ENCODE results near the gene METTL25B. TPM values are rescaled to one million over a fixed set of nuclear protein-coding genes. Genes with fewer than 3 reads are reported as not detected.

The METTL25B gene
- total and polyA plus RNA-seq, 2 of the 13 experiments (the other 11 are each of a cell fraction or from before 2014, with no cell fraction given): 11.9 to 24.0 TPM

DNA sequence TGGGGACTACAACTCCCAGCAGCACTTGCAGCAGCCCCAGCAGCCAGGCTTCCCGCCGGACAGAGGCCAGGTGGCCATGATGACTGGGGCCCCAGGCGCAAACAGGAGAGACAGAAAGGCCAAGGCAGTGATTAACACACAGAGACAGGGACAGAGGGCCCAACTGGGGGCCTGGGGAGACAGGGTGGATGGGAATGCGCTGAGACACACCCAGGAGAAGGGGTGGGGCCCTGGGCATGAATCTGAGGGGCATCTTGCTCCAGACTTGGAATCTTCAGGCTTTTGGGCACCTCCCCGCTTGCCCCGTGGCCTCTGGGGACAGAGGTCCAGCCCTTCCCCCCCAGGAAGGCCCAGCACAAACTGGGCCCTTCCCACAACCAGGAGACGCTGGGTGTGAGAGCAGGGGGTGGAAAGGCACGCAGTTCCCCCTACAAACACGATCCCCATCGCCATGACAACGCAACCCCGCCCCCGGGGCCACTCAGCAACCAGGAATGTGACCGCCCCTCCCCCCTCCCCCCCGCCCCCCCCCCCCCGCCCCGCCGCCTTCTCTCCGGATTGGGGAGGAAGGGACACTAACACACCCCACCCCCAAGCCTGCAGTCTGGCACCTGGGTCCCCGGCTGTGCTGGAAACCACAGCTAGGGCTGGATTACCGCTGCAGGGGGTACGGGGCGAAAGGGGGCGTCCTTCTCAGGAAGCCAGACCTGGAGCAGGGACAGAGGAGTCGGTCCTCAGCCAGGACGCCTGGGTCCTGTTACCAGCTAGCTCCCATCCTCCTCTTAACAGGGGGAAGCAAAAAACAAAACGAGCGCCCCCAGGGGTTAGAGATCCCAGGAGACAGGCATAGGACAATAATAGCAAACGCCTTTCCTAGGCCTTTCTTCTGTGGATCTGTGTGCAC, 18.7 kb downstream of the METTL25B start (continued):
- TF ChIP-seq ZNF652 (CRISPR knock-in tag; IDR thresholded peaks at IDR 0.05; ENCODE audit: borderline replicate concordance, low read depth) (no peak), NBN (conservative IDR thresholded peaks at IDR 0.05) (no peak), ZNF34 (CRISPR knock-in tag; IDR thresholded peaks at IDR 0.05; ENCODE audit: borderline replicate concordance) (no peak), SRF (IDR thresholded peaks at IDR 0.05; ENCODE audit: low read depth, low read length) (no peak), SYNCRIP (IDR thresholded peaks at IDR 0.05; ENCODE audit: insufficient read depth, low read depth, low read length) (no peak), ZNF354B (CRISPR knock-in tag; IDR thresholded peaks at IDR 0.05) (no peak), SIN3B (IDR thresholded peaks at IDR 0.05; ENCODE audit: low read length) (no peak), ZNF232 (CRISPR knock-in tag; IDR thresholded peaks at IDR 0.05; ENCODE audit: borderline replicate concordance) (no peak), ZNF709 (CRISPR knock-in tag; IDR thresholded peaks at IDR 0.05) (no peak), ZNF724P (CRISPR knock-in tag; IDR thresholded peaks at IDR 0.05; ENCODE audit: borderline replicate concordance) (no peak), ZNF83 (CRISPR knock-in tag; IDR thresholded peaks at IDR 0.05; ENCODE audit: borderline replicate concordance) (no peak), ZNF292 (CRISPR knock-in tag; IDR thresholded peaks at IDR 0.05; ENCODE audit: borderline replicate concordance, low read depth) (no peak), NRL (CRISPR knock-in tag; IDR thresholded peaks at IDR 0.05; ENCODE audit: borderline replicate concordance) (no peak), CBFB (CRISPR knock-in tag; IDR thresholded peaks at IDR 0.05) (no peak)
- TF ChIP-seq, protein P1, sequence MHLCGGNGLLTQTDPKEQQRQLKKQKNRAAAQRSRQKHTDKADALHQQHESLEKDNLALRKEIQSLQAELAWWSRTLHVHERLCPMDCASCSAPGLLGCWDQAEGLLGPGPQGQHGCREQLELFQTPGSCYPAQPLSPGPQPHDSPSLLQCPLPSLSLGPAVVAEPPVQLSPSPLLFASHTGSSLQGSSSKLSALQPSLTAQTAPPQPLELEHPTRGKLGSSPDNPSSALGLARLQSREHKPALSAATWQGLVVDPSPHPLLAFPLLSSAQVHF (CRISPR knock-in tag; IDR thresholded peaks at IDR 0.05): no peak
- TF ChIP-seq, protein P2, sequence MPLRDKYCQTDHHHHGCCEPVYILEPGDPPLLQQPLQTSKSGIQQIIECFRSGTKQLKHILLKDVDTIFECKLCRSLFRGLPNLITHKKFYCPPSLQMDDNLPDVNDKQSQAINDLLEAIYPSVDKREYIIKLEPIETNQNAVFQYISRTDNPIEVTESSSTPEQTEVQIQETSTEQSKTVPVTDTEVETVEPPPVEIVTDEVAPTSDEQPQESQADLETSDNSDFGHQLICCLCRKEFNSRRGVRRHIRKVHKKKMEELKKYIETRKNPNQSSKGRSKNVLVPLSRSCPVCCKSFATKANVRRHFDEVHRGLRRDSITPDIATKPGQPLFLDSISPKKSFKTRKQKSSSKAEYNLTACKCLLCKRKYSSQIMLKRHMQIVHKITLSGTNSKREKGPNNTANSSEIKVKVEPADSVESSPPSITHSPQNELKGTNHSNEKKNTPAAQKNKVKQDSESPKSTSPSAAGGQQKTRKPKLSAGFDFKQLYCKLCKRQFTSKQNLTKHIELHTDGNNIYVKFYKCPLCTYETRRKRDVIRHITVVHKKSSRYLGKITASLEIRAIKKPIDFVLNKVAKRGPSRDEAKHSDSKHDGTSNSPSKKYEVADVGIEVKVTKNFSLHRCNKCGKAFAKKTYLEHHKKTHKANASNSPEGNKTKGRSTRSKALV (CRISPR knock-in tag; IDR thresholded peaks at IDR 0.05): no peak
- TF ChIP-seq, protein P3, sequence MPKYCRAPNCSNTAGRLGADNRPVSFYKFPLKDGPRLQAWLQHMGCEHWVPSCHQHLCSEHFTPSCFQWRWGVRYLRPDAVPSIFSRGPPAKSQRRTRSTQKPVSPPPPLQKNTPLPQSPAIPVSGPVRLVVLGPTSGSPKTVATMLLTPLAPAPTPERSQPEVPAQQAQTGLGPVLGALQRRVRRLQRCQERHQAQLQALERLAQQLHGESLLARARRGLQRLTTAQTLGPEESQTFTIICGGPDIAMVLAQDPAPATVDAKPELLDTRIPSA (CRISPR knock-in tag; IDR thresholded peaks at IDR 0.05; ENCODE audit: borderline replicate concordance): no peak
- TF ChIP-seq, protein P4, sequence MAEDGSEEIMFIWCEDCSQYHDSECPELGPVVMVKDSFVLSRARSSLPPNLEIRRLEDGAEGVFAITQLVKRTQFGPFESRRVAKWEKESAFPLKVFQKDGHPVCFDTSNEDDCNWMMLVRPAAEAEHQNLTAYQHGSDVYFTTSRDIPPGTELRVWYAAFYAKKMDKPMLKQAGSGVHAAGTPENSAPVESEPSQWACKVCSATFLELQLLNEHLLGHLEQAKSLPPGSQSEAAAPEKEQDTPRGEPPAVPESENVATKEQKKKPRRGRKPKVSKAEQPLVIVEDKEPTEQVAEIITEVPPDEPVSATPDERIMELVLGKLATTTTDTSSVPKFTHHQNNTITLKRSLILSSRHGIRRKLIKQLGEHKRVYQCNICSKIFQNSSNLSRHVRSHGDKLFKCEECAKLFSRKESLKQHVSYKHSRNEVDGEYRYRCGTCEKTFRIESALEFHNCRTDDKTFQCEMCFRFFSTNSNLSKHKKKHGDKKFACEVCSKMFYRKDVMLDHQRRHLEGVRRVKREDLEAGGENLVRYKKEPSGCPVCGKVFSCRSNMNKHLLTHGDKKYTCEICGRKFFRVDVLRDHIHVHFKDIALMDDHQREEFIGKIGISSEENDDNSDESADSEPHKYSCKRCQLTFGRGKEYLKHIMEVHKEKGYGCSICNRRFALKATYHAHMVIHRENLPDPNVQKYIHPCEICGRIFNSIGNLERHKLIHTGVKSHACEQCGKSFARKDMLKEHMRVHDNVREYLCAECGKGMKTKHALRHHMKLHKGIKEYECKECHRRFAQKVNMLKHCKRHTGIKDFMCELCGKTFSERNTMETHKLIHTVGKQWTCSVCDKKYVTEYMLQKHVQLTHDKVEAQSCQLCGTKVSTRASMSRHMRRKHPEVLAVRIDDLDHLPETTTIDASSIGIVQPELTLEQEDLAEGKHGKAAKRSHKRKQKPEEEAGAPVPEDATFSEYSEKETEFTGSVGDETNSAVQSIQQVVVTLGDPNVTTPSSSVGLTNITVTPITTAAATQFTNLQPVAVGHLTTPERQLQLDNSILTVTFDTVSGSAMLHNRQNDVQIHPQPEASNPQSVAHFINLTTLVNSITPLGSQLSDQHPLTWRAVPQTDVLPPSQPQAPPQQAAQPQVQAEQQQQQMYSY (CRISPR knock-in tag; IDR thresholded peaks at IDR 0.05): no peak
- TF ChIP-seq, protein P5, sequence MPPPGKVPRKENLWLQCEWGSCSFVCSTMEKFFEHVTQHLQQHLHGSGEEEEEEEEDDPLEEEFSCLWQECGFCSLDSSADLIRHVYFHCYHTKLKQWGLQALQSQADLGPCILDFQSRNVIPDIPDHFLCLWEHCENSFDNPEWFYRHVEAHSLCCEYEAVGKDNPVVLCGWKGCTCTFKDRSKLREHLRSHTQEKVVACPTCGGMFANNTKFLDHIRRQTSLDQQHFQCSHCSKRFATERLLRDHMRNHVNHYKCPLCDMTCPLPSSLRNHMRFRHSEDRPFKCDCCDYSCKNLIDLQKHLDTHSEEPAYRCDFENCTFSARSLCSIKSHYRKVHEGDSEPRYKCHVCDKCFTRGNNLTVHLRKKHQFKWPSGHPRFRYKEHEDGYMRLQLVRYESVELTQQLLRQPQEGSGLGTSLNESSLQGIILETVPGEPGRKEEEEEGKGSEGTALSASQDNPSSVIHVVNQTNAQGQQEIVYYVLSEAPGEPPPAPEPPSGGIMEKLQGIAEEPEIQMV (CRISPR knock-in tag; IDR thresholded peaks at IDR 0.05; ENCODE audit: low read depth): no peak; the same call in 1 of the 2 replicates

Measured in HepG2 (cell line).